ENCODE data around the gene TMOD1.
A peak's percentile ranks its signal among the peaks of the same experiment; 100 is the strongest.

TMOD1 gene

DNA sequence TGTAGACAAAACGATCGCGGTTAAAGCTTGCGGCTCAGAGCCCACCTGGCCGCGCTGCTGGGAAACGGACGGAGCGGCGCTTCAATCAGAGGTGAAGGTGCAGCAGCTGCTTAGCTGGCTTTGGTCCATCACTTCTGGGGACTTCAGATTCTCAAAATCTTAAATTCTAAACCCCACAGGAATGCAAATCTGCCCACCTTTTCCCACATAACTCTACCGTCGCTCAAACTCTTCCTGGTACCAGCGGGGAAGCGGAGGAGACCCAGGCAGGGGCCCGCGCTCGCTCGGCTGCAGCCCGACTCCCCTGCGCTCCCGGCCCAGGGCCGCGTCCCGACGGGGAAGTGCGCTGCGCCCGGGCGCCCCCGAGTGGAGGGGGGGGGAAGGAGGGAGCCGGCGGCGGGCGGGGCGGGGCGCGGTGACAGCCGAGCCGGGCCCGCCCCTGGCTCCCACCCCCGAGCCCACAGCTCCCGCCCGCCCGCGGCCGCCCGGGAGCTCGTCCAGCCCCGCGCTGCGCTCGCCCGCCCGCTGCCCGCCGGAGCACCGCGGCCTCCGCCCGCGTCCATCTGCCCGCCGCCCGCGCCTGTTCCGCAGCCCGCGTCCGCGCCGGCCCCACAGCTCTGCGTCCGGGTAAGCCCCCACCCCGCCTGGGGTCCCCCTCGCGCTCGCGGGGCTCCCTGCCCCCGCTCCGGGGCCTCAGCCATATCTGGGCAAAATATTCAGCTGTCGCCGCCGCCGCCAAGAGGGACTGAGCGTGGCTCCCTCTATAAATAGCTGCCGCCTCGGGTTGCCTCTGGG, at the start of gene TMOD1:
Gene TMOD1 (plus strand): TSS at position 490 of the 795 bp plus-strand sequence. CDS start 22,523 bp downstream, outside the sequence.
- TF ChIP-seq GATA3 (IDR thresholded peaks at IDR 0.05; ENCODE audit: low read depth, low read length) (no peak), GATA2 (IDR thresholded peaks at IDR 0.05; ENCODE audit: low read depth, low read length) (no peak)

DNA sequence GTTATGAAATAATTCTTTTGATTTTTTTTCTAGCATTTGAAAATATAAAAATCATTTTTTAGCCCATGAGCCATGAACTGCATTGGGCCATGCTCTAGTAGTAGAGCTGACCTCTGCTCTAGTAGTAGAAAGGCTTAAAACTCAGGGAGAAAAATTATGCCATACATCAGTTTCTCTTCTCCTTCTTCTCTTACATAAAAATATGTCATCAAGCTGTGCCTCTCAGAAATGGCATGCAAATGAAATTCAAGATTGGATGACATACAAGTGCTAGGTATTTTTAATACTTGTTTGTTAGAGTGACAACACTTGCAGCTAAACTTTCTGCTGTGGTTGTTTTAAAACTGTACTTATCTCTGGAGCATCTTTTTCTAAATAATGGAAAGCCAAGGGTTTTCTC, 42.1 kb upstream of the TMOD1 start:
- no peak for TF ChIP-seq GATA3 (IDR thresholded peaks at IDR 0.05; ENCODE audit: low read depth, low read length)
- no peak for TF ChIP-seq GATA2 (IDR thresholded peaks at IDR 0.05; ENCODE audit: low read depth, low read length)

DNA sequence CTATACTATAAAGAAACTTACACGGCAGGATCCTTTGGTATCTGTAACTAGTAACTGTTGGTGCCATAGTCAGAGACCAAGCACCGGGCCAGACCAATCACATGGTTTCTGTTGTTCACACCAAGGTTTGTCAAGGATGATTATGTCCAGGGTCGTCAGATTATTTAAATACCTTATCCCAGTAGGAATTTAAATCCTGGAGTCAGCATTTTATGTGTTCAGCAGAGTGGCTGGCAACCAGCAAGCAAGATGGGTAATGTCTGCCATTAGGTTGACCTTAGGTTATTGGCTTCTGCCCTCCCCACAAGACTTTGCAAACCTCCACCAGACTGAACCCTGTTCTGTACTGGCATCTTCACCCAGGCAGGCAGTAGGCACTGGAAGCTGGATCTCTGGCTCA, 39.3 kb upstream of the TMOD1 start:
- TF ChIP-seq GATA3 (IDR thresholded peaks at IDR 0.05; ENCODE audit: low read depth, low read length): no peak
- no peak for TF ChIP-seq GATA2 (IDR thresholded peaks at IDR 0.05; ENCODE audit: low read depth, low read length)

DNA sequence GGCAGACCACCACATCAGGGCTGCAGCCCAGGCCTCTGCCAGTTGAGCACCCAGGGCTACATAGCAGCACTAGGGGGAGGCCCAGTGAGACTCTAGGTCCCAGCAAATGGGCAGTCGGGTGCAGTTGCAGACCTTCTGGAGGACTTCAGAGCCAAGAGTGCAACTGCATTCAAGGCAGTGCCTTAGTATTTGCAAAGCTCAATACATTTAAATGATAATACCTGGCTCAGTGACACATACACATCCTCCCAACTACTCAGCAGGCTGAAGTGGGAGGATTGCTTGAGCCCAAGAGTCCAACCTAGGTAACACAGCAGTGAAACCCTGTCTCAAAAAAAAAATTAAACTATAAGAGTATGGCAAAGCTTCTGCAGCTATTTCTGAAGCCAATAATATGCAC, 38.6 kb upstream of the TMOD1 start:
- no peak for TF ChIP-seq GATA2 (IDR thresholded peaks at IDR 0.05; ENCODE audit: low read depth, low read length)

DNA sequence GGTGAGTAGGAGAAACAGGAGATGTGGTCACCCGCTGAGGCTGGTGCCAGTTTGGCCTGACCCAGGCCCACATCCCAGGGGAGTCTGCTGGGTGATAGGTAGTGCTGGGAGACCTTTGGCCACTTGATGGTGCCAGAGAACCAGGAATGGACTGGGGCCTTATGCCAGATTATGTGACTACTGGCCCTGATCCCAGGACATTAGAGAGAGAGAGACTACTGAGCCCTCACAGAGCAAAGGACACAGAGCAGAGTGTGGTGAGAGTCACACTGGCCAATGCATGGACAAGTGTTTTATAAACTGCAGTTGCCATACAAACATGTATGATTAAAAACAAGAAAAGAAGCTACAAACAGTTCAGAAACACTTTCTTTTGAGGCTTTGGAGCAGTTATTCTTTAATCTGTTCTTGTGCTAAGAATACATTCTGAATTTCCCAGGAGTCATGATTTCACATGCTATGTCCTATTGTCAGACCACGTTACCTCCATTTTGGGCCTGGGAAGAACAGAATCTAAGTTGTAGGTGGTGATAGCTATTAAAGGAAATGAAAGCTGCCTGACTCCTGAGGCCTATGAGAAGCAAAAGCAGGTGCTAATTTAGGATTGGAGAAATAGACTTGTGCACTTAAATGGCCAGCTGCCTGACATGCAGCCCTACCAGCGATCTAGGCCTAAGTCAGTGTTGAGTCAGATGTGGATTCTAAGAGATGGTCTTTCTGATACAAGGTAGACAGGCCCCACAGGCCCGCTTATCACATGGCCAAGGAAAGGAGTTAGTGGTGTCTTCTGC, 32.6 kb upstream of the TMOD1 start:
- TF ChIP-seq GATA2 (IDR thresholded peaks at IDR 0.05; ENCODE audit: low read depth, low read length) (no peak), GATA3 (IDR thresholded peaks at IDR 0.05; ENCODE audit: low read depth, low read length) (no peak)

DNA sequence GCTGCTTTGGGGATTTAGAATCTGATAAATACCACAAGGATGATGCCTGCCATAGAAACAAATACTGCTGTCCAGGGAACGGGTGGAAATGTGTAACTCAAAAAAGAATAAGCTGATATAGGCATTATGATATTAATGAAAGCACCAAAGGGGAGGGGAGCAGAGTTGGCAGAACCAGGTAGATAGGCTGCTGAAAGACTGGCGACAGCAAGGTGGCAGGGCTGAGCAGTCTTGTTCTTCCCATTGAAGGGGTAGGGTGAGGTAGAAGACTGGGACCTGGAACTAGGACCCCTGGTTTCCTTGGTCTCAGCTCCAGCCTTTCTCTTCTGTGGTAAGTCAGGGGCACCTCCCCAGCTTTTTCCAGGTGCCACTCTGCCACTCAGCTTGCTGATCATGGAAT, 31.4 kb upstream of the TMOD1 start:
- TF ChIP-seq GATA2 (IDR thresholded peaks at IDR 0.05; ENCODE audit: low read depth, low read length): no peak
- TF ChIP-seq GATA3 (IDR thresholded peaks at IDR 0.05; ENCODE audit: low read depth, low read length): no peak

DNA sequence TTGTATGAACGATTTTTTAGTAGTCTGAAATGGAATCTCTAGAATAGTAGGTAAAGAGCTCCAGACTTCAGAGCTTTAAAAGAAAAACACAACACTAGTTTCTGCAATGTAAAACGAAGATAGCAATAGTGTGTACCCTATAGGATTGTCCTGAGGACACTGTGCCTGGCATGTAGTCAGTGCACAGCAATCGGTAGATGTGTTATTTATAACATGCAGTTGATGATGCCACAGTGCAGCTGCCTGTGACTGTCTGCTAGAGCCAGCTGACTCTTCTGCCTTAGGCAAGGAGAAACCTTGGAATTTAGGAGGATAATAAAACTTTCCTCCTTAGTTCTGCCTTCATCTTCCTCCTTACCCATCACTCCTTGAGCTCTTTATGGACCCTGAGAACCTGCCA, 27.7 kb upstream of the TMOD1 start:
- TF ChIP-seq GATA3 (IDR thresholded peaks at IDR 0.05; ENCODE audit: low read depth, low read length) (no peak), GATA2 (IDR thresholded peaks at IDR 0.05; ENCODE audit: low read depth, low read length) (no peak)

DNA sequence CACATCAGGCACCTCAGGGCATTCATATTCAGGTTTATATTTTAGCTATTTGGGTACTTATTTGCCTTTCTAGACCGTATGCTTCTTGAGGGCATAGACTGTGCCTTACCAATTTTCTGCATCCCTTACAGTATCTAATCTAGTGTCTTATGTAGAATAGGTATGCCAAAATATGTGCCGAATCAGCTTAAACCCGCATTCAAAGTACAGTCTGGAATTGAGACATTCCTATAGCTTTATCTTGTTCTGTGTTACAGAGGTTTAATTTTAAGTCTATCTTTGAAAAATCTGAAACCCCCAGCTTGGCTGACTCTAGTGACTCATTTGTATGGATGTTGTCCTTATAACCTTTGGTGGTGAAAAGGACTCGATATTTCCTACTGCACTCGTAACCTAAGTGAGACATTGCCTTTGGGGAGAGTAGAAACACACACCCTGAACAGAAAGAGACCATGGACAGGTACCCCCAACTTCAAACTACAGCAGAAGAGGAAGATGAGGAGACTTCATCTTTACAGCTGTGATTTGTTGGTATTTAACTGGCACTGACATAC, 27.0 kb upstream of the TMOD1 start:
- no peak for TF ChIP-seq GATA2 (IDR thresholded peaks at IDR 0.05; ENCODE audit: low read depth, low read length)
- TF ChIP-seq GATA3 (IDR thresholded peaks at IDR 0.05; ENCODE audit: low read depth, low read length): no peak

DNA sequence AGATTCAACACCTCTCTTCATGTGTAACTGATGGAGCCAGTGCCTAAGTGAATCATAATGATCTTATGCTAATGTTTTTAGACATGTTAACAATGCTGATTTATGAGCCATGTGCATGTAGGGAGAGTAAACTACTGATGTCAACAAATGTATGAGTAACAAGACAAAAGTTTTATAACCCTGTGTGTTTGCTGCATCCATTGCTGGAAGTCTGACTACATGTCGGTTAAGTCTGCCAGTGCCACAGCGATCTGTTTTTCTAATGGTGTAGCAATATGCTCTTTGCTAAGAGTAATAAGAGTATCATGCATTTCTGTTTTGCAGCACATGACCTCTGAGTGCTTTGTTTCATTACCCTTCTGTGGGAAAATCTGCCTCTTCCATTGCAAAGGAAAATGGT, 26.4 kb upstream of the TMOD1 start:
- TF ChIP-seq GATA2 (IDR thresholded peaks at IDR 0.05; ENCODE audit: low read depth, low read length): no peak
- TF ChIP-seq GATA3 (IDR thresholded peaks at IDR 0.05; ENCODE audit: low read depth, low read length): no peak

DNA sequence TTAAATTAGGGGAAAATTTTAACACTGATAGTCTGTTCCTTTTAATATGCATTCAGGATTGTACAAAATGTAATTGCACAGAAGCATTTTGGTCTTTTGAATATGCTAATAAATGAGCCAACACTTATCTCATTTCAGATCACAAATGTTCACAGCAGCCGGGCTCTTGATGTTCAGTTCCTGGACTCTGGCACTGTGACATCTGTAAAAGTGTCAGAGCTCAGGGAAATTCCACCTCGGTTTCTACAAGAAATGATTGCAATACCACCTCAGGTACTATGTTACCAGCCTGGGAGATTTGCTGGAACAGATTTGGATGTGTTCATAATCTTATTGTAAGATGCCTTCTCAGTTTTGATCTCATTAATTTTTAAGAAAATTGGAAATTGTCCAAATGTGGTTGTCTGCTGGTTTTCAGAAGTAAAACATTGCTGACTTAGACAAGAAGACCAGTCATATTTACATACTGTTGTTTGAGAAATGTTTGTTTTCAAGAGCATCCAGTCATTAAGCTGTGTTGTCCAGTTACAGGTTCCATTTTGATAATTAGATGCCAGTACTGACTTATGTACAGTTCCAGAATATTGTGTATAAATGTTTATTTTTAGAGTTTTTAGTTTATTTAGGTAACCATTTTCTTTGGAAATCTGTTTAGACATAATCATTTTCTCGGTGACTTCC, 23.0 kb upstream of the TMOD1 start:
- TF ChIP-seq GATA2 (IDR thresholded peaks at IDR 0.05; ENCODE audit: low read depth, low read length) (peak; percentile 74), GATA3 (IDR thresholded peaks at IDR 0.05; ENCODE audit: low read depth, low read length) (peak; percentile 30; the same call in 1 of the 2 replicates)

DNA sequence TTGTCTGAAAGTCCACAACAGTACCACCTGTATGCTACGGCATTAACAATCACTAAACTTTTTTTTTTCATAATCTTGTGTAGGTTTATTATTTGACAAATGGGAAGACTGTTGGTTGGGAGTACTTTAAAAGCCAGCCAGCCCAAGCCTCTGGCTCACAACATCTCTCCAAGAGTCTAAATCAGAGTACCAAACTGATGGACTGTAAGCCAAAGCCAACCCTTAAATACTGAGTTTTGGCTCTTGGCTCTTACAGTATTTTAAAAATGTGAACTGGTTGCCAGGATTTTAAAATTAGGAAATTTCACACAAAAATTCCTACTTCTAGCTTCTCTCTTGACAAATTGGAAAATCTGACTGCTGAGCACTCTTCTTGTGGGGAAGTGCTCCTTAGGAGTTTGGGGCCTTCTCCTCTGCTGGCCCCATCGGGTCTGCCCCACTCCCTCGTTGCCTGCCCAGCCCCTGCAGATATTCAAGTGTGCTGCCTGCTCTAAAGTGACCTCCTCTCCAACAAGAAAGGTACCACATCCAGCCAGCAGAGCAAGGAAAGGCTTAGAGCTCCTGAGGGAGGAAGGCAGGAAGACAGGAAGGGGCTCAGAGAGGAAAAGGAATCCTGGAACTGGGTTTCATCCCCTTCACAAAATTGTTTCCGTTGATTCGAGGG, 21.8 kb upstream of the TMOD1 start:
- TF ChIP-seq GATA3 (IDR thresholded peaks at IDR 0.05; ENCODE audit: low read depth, low read length) (no peak), GATA2 (IDR thresholded peaks at IDR 0.05; ENCODE audit: low read depth, low read length) (no peak)

DNA sequence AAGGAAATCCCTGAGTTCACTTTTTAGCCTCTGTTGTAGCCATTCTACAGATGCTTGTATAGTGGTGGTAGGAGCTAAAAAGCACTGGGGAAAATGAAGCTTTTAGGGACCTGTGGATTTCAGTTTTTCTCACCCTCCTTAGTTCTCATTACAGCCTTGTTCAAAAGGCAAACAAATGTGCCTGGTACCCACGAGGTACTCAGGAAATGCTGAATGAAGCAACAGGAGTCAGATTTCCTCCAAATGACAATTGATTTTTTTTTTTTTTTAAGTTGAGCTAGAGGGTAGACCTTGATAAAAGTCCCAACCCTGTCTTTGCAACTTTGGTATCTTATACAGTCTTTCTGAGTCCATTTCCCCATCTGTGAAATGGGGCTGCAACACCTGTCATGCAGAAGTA, 21.3 kb upstream of the TMOD1 start:
- TF ChIP-seq GATA2 (IDR thresholded peaks at IDR 0.05; ENCODE audit: low read depth, low read length) (no peak), GATA3 (IDR thresholded peaks at IDR 0.05; ENCODE audit: low read depth, low read length) (no peak)

DNA sequence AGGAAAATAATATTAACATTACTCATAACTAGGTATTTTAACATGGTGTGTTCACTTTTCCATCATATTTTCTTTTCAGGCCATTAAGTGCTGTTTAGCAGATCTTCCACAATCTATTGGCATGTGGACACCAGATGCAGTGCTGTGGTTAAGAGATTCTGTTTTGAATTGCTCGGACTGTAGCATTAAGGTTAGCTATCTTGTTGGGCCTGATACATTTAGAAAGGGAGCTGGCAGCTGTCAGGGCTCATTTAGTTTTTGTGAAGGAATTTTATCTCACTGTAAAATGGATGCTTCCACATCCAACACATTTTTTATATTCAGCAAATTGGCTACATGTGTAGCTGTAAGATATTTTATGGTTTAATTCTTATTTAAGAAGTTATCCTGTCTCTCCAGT, 20.7 kb upstream of the TMOD1 start:
- TF ChIP-seq GATA2 (IDR thresholded peaks at IDR 0.05; ENCODE audit: low read depth, low read length): peak; percentile 77; the same call in 1 of the 2 replicates
- peak; percentile 37; the same call in 1 of the 2 replicates for TF ChIP-seq GATA3 (IDR thresholded peaks at IDR 0.05; ENCODE audit: low read depth, low read length)

DNA sequence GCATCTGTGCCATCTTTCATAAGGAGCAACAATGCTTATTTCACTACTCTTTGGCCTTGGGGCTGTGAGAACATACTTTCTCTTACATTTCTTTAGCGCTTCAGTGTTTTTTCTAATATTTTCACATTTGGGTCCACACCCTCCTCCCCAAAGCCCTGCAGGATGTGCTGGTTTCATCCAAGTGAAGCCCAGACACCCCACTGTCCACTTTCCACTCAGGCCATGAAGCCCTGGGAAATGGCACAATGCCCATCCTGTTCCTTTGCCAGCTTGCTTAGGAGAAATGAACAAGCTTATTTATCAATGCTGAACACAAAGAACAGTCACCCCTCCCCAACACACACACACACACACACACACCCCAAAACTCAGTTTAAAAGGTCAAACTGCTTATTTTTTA, 17.3 kb upstream of the TMOD1 start:
- TF ChIP-seq GATA2 (IDR thresholded peaks at IDR 0.05; ENCODE audit: low read depth, low read length): no peak
- no peak for TF ChIP-seq GATA3 (IDR thresholded peaks at IDR 0.05; ENCODE audit: low read depth, low read length)

Measured in SH-SY5Y (cell line).